GM12892 (cell line): ENCODE data around the gene VSIG10.

Experiments
- POLR2A ChIP-seq: IDR thresholded peaks from 2 replicates; pipeline ENCODE4 v1.6.1; 2011; ENCODE audit warnings: low read depth, low read length, control low read depth
- POLR2AphosphoS5 ChIP-seq: IDR thresholded peaks from 2 replicates; pipeline ENCODE4 v1.6.1; 2011; ENCODE audit warnings: low read depth, low read length, control low read depth
- TAF1 ChIP-seq: IDR thresholded peaks from 2 replicates; pipeline ENCODE4 v1.6.1; 2011; ENCODE audit warnings: low read depth, mild to moderate bottlenecking, control low read depth, low read length, borderline replicate concordance

DNA sequence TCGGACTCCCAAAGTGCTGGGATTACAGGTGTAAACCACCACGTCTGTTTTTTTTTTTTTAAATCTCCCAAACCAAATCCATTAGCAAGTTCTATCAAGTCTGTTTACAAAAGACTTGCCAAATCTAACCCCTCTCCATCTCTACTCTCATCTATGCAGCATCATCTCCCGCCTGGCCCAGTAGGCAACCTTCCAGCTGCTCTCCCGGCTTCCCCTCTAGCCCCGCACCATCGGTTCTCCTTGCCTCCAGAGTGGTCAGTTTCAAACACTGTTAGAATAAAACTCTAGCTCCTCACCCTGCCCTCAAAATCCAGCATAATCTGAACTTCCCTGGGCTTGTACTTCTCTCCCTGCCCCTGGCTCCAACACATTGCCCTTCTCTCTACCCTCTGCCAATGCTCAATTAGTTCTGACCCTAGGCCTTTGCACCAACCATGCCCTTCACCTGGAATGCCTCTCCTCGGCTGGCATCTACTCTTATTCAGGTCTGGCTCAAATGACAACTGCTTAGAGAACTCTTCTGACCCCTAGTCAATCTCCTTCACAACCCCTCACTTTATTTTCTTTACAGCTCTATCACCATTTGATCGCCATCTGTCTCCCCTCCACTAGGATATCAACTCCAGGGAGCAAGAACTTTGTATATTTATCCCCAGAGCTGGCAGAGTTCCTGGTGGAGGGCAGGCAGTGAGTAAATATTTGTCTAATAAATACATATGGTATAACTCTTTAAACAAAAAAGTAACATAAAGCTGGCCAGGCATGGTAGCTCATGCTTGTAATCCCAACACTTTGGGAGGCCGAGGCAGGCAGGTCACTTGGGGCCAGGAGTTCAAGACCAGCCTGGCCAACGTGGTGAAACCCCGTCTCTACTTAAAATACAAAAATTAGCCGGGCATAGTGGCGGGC lies 47.7 kb downstream of the VSIG10 start:
- TF ChIP-seq POLR2A (no peak), POLR2AphosphoS5 (no peak), TAF1 (no peak)
